Adrenal gland (tissue), 5 donors: ENCODE data around the gene HERC5.

Experiments
- CTCF ChIP-seq, 6 experiments: fragments of 450-650 bp in 4 of 6; fragments of 200-600 bp in 2 of 6; sonication (generic) in 1 of 6; IDR thresholded peaks; 1 replicate in 5 of 6; 2 replicates in 1 of 6; pipeline versions ENCODE4 v1.5.1 to v1.8.0; 2016 to 2021; ENCODE audit warnings: antibody characterized with exemption in 6 of 6, mild to moderate bottlenecking in 2 of 6, moderate library complexity in 1 of 6
- POLR2A ChIP-seq, 2 donors: fragments of 450-650 bp; IDR thresholded peaks; one replicate each; pipeline ENCODE4 v1.6.1; 2017; ENCODE audit warnings: antibody characterized with exemption in 2 of 2, mild to moderate bottlenecking in 2 of 2, moderate library complexity in 1 of 2
- donor health status: DM: no; HTN: no; CAD: no.

GRCh38 chr4:88409206-88409605, 47.7 kb upstream of the HERC5 start:
- TF ChIP-seq POLR2A (IDR thresholded peaks at IDR 0.05) (no peak), CTCF (IDR thresholded peaks at IDR 0.05) (no peak)
